SW480 (cell line): ENCODE results near the gene ZC3H6.
"Not testable (repeated sequence)": the region's sequence is repeated elsewhere in the genome, so short reads cannot be mapped to it uniquely, and the experiment has no call there.

Source experiments
- DNase-seq: peaks from one replicate; pipeline ENCODE4 v3.0.0-alpha.2; 2016; ENCODE audit warnings: low spot score

Gene ZC3H6

DNA sequence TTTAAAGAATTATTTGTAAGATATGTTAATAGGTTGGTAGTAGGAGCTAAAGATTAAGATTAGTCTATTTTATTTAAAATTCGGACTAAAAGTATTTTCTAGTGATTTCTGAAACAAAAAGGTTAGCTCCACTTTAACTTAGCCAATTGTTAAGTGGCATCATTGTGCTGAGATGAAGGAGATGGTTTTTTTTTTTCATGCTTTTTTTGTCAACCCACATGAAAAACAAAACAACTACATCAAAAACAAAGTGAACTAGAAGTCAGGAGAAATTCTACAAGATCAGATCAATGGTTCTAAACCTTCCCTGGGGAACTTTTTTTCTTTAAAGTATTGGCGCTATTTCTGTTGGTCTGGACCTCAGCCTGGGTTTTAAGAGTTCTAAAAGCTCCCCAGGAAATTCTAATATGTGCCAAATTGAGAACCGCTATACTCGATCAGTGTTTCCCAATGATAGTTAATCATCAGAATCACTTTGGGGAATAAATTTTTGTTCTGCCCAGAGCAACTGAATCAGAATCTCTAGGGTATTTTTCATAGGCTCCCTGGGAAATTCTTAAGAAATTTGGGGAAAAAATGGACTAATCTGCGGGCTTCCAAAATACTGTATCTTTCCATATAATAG, 2.3 kb downstream of the ZC3H6 start:
- no peak for DNase-seq

DNA sequence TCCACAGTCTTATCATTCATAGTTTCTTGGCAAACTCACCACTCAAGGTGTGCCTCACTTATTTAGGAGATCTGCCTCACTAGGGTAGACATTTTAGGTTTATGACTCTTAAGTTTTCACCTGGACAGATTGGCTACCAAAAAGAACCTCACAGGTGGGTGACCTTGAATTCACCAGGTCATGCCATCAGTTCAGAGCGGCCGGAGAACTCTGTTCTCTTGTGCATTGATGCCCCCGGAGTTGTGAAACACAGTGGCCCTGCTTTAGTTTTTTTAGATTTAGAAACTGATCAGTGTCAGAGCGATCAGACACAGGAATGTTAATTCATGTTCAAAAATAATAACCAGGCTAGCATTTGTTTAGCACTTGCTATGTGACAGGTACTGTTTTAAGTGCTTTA, 6.7 kb downstream of the ZC3H6 start:
- not testable (repeated sequence) for DNase-seq

DNA sequence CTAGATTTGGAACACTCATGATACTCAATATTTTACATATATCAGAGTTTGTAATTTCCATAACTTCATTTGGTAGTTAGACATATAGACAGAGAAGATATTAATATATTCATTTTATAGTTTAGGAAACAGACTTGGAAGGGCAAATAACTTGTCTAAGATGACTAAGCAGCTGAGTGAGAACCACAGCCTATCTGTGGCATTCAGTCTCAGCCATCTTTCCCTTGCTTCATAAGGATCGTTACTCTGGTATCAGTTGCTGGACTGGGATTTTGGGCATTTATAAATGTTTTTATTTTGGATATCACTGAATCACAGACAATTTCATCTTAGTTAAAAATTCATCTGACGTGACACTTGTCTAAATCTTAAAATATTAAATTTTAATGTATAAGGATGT, 8.1 kb downstream of the ZC3H6 start:
- not testable (repeated sequence) for DNase-seq

DNA sequence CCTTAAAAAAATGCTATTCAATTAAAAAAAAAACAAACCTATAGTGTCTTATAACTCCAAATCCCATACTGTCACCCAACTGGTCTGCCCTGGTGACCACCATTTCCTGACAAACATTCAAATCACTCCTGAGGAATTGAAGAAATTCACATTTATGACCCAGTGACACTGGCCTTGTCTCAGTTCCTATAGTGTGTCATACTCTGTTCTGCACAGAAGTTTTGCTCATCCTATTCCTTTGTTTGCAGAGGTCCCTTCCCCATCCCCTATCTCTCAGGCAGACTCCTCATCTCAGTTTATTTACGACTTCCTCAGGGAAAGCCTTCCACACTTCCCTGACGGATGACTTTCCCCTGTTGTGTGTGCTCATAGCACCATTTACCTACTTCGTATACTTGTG, 14.7 kb downstream of the ZC3H6 start:
- no peak for DNase-seq

DNA sequence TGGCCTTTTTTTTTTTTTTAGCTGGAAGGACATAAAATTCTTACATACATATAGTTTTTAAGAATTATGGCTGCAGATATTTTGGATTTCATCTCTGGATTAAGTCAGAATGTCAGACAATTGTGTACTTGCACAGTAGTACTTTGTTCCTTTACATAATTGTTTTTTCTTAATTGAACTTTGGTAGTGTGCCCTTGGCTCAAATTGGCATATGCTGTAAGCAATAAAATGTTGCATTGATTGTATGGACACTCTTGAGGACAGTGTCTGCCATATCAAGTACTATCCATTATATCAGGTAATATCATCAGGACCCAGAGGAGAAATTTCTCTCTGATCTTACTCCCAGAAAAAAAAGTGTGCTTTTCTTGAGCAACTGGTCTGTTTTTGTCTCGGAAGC, 15.3 kb downstream of the ZC3H6 start:
- no peak for DNase-seq

DNA sequence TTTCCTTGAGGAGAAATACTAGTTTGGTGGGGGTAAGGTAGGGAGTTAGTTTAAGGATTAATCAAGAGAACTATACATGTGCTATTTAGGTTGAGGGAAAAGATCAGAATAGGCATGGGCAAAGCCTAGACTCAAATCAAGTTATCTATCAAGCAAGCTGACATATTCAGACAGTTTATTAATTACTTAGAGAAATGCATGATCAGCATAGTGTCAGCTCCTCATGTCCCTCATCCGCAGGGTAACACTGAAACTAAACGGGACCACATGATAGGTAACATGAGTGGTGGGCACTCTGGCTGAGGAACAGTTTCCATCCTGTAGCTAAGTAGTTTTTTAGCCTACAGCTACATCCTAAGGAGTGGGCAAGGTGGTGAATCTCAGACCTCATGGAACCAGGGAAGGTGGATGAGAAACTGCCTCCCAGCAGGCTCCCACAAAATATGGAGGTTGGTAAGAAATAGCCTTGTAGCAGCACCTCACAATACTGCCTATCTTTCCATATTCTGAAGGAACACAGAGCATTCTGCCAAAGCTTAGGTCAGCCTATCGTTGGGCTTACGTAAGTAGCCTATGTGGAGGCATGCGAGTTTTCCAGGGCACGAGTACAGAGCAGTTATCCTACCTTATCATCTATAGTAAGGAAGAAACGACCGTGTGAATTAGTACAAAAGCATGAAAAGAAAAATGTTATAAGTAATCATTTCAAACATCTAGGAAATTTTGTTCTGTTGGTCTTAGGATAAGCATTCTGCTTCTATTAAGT, 18.4 kb downstream of the ZC3H6 start:
- DNase-seq, result no peak

DNA sequence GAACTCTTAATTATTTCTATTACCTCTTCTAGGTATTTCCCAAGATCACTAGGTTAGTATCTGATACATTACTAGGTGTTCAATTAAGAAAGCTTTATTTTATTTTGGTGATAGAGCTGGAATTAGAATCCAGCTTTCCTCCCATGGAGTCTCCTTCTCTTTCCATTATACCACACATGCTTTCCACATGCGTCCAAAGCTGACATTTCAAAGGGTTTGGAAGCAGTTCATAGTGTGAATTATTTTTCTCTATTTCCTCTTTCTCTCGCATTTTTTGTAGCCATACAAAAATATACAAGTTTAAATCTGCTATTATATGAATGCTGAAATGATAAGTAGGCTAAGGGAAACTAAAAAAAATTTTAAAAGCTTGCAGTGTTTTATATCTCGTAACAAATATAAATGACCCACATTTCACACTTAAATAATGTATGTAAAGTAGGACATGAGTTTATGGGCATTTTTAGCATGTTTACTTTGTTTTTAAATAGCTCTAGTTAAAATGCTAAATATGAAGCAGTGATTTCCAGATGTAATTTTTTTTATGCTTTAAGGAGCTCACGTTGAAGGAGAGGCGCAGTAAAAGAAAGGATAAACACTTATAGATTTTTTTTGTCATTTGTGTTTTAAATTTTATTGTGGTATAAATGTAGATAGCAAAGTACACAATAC, 20.1 kb downstream of the ZC3H6 start:
- no peak for DNase-seq

DNA sequence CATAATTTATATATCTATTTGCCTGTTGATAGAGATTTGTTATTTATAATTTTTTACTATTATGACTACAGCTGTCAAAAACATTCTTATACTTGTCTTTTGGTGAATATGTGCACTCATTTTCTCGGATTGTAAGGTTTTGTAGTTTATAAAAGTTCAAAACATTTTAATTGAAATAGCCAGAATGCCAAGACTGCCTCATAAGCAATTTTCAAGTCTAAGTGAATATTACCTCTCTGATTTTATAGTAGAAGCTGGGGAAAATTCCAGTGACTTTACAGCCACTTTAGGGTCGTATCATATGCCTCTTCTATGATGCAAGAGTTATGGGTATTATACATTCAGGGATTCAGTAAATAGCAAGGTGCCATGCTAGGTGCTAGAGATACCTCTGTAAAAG, 21.0 kb downstream of the ZC3H6 start:
- DNase-seq, result no peak

DNA sequence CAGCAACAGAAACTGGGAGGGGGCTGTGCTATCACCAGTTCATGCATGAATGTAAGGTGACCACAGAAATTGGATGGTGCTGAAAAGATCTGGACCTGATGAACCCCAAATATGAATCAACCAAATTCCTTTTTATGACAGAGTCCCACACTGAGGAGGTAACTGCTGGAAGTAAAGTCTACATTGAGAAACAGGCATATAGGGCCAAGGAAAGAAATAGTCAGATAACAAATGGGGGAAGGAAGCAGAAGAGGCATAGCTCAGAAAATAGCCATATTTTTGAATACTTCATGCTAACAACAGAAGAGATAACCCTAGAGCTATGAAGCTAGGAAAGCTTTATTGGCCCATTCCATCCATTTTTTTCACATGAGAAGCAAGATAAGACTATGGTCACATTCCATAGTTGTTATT, 25.8 kb downstream of the ZC3H6 start:
- no peak for DNase-seq

DNA sequence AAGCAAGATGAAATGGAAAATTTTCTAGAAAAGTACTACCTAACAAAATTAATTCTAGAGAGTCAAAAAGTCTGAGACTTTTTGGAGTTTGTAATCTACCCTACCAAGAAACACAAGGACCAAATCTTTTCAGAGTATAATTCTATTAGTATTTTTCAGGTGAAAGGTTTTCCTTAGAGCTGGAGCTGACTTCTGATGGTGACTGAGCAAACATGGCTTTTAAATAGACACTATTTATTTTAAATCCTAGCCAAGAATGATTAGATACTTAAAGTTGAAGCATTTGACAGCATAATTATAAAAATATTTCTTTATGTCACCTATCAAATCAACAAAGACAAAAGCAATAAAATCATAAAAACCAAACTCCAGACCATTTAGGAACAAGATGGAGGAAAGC, 26.6 kb downstream of the ZC3H6 start:
- DNase-seq, result no peak

DNA sequence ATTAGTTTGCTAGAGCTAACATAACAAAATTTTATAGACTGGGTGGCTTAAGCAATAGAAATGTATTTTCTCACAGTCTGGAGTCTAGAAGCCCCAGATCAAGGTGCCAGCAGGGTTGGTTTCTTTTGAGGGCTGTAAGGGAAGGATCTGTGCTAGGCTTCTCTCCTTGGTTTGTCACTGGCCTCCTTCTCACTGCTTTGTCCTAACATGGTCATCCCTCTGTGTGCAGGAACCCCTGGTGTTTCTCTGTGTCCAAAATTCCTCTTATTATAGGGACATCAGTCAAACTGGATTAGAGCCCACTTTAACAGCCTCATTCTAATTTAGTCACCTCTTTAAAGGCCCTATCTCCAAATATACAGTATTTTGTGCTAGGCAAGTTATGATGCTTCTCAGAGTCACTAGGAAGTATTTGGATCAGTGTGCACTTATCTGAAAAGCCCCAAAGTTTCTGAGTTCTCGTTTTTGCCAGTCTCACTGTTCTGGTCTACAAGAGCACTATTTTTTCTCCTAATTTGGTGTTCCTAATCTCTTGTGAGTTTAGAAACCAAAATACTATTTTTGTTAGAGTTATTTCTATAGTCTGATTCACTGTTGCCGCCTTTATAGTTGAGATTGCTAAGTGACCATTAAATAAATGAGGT, 29.0 kb downstream of the ZC3H6 start:
- no peak for DNase-seq

DNA sequence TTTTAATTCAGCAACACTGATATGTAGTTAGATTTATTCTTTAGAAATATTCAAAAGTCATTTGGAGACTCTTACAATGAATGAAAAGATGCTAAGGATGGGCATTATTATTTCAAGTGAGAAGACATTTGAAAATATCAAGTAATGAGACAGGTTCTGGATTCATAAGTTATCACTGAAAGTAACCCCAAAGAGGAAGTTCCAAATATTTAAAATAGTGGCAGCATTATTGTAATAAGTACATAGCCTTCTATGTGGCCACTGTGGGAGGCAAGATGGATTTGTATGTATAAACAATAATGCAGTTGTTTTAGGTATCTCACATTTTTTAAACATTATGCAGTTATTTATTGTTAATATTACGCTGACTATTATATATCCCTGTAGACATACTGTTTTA, 29.7 kb downstream of the ZC3H6 start:
- DNase-seq, result no peak

DNA sequence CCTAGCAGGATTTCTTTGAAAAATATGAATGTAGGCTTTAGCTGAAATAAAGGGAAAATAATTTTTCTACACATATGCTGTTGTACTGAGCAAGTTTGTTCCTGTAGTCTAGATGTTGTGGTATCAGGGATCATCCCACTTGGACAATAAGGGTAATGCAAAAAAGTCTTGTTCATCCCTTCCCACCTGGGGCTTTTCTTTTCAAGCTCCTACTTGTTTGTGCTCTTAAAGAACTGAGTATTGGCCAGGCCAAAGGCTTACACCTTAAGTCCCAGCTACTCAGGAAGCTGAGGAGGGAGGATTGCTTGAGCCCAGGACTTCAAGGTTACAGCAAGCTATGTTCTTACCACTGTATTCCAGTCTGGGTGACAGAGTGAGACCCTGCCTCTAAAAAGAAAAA, 35.5 kb downstream of the ZC3H6 start:
- no peak for DNase-seq

DNA sequence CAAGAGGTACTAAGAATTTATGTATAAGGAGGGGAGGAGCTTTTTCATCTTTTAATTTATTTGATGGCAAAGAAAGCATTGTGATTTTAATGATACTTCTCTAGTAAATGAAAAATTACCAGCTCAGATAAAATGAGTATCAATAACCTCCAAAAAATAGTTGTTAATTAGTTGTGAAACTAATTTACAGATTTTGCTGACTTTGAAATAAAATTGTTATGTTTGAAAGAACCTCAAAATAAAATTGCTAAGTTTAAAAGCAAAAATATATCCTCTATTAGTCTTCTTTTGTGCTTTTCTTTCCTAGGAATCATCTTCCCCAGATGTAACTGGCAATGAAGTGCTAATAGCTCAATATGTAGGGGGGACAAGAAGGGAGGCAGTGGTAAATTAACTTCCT, 36.5 kb downstream of the ZC3H6 start:
- DNase-seq, result no peak

DNA sequence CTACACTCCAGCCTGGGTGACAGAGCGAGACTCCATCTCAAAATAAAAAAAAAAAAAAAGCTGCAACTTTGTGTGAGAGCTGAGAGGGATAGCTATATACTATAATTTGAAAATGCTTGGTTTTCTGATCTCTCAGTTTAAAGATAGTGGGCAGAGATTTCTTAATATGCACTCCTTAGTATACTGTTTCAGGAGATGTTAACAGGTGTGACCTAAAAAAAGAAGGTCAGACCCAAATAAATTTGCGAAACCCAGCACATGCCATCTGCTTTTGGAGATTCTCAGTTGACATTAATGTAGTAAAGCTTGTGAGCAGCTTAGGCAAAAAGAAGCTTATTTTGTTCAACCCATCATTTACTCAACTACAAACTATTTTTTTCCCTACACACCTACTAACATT, 37.4 kb downstream of the ZC3H6 start:
- no peak for DNase-seq

DNA sequence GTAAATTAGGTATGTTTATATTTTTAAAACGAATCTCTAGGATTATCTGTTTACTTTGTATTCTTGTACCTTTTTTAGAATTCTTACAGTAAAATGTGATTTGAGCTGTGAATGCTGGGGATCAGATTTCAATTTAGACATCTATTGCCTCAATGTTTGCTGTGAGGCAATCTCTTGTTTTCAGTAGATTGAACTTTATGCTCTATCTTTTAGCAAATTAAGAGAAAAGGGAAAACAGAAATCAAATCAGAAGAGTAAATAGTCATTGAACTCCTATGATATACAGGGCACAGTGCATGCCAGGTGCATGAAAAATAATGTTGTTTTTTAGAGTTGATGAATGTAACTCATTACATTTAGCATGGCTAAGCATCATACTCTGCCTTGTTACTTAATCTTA, 39.5 kb downstream of the ZC3H6 start:
- DNase-seq, result no peak

DNA sequence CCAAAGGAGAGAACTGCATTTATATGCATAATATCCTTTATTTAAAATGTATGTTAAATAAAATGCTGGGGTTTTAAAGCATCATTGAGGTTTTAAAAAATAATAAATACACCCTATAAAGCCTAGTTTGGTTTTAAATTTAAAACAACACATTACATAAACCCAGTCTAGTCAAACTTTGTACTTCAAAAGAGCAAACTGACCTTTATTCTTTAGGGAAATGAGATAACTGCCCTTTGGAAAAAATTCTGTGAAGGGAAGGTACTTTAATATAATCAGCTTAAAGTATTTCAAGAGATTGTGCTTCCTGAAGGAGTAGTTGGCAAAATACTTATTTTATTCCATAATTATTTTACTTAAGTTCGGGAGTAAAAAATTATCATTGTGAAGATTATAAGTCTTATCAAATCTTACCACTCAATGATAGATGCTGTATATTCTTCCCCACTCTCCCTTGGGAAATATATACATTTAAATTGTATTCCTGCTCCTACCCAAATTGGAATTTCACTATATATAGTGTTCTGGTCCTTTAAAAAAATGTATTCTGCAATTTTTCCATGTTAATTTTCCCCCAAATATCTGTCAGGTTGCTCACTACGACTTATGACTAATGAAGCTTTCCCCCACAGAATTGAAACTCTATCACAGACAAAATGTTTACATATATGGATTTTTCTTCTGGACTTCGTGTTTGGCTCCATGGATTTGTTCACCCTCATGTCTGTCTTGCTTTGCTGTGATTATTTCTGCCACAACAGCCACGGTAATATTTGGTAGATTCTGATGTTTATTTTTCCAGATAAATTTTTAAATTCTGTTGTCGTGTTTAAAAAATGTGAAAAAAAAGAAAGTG, 42.1 kb downstream of the ZC3H6 start:
- no peak for DNase-seq

DNA sequence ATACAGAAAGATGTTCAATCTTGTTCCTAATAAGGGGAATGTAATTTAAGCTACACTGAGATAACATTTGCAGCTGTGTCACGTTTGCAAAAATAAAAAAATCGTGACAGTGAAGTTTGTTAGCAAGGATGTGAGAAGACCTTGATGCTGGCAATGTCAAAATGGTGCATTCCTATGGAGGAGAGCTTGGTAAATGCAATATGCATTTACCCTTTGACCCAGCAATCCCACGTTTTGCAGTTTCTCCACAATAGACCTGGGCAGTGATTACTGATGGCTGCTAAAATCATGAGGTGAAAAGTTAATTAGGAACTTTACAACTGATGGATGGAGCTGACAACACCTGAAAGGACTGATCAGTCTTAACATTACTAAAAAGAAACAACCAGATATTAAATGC, 43.1 kb downstream of the ZC3H6 start:
- DNase-seq, result no peak

DNA sequence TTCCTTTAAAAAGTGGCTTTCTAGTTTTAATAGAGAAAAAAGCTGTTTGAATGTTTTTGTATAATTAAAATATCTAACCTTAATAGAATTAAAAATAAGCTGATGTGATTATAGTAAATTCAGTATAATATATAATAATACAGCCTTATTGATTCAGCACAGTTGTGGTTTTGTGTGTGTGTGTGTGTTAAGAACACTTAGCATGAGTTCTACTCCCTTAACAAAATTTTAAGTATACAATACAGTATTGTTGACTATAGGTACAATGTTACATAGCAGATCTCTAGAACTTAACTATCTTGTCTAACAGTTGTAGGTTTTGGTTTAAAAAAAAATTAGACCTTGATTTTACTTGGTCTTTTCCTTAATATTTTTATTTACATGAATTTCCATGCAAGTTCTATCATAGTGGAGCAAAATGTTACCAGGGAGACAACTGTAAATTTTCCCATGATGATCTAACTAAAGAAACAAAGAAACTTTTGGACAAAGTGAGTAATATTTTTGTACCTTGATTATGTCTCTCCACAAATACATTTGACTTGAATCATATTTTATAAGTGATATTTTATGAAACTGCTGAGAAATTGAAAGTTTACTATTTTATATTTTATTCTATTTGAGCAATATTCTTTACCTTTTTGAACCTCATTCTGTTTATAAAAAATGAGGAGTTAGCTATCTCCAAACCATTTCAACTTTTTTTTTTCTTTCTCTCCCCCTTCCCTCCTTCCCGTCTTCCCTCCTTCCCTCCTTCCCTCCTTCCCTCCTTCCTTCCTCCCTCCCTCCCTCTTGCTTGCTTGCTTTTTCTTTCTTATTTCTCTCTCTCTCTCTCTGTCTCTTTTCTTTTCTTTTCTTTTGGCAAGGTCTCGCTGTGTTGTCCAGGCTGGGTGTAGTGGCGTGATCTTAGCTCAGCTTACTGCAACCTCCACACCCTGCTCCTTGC, 46.3 kb downstream of the ZC3H6 start:
- no peak for DNase-seq

DNA sequence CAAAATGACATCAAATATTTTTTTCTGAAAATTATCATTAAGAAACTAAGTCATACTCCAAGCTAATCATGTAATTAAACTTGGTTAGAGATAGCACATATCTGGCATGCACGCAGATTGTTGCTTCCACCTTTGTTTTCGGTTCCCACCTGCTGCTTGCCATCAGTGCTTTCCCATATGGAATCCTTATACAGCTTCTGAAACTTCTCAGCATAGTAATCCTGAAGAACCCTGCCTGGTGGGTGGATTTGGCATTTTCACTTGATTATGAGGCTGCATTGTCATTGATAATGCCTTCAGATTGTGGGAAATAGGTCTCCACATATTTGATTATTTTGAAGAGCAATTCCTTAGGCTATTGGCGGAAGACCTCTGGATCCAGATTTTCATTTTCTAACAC, 47.5 kb downstream of the ZC3H6 start:
- no peak for DNase-seq
